HepG2 (cell line): ENCODE results near the gene ZNF217. TPM values are rescaled to one million over a fixed set of nuclear protein-coding genes. Genes with fewer than 3 reads are reported as not detected.

Experiments used
- HOXA9 ChIP-seq: sonication (generic); formaldehyde crosslinking; IDR thresholded peaks from 2 replicates; pipeline ENCODE4 v1.8.1; 2022; ENCODE audit warnings: missing genetic modification reagents, mild to moderate bottlenecking, moderate library complexity, borderline replicate concordance
- ISL2 ChIP-seq: sonication (generic); formaldehyde crosslinking; IDR thresholded peaks from 2 replicates; pipeline ENCODE4 v1.5.0; 2020; ENCODE audit warnings: missing genetic modification reagents
- KAT8 ChIP-seq: IDR thresholded peaks from 2 replicates; pipeline ENCODE4 v1.6.1; 2016; ENCODE audit warnings: missing genetic modification reagents, missing compliant biosample characterization
- NFKB2 ChIP-seq: sonication (generic); formaldehyde crosslinking; IDR thresholded peaks from 2 replicates; pipeline ENCODE4 v1.4.0; 2020; ENCODE audit warnings: missing genetic modification reagents, borderline replicate concordance
- PCBP2 ChIP-seq: fragments of 200-400 bp; formaldehyde crosslinking; optimal IDR thresholded peaks from 2 replicates; pipeline ENCODE3; 2018; ENCODE audit warnings: low read length, low read depth; ENCODE audit not compliant: poor library complexity, severe bottlenecking
- POLR2G ChIP-seq: fragments of 200-400 bp; formaldehyde crosslinking; IDR thresholded peaks from 2 replicates; pipeline ENCODE4 v1.6.1; 2018; ENCODE audit warnings: mild to moderate bottlenecking, low read depth, low read length, moderate library complexity
- RAD21 ChIP-seq: fragments of 450-650 bp; formaldehyde crosslinking; IDR thresholded peaks from 2 replicates; pipeline ENCODE4 v1.5.0; 2020; ENCODE audit warnings: mild to moderate bottlenecking
- SAP130 ChIP-seq: IDR thresholded peaks from 2 replicates; pipeline ENCODE4 v1.6.1; 2016; ENCODE audit warnings: low read depth
- TARDBP ChIP-seq: sonication (generic); formaldehyde crosslinking; IDR thresholded peaks from 2 replicates; pipeline ENCODE4 v1.8.0; 2022; ENCODE audit warnings: mild to moderate bottlenecking, missing genetic modification reagents
- YEATS2 ChIP-seq: sonication (generic); formaldehyde crosslinking; IDR thresholded peaks from 2 replicates; pipeline ENCODE4 v1.4.0; 2020; ENCODE audit warnings: missing genetic modification reagents, borderline replicate concordance
- ZNF121 ChIP-seq: sonication (generic); formaldehyde crosslinking; IDR thresholded peaks from 2 replicates; pipeline ENCODE4 v1.5.0; 2020; ENCODE audit warnings: mild to moderate bottlenecking, missing genetic modification reagents
- ZNF549 ChIP-seq: sonication (generic); formaldehyde crosslinking; IDR thresholded peaks from 2 replicates; pipeline ENCODE4 v1.5.0; 2020; ENCODE audit warnings: missing genetic modification reagents
- ZNF724P ChIP-seq: sonication (generic); formaldehyde crosslinking; IDR thresholded peaks from 2 replicates; pipeline ENCODE4 v1.8.0; 2022; ENCODE audit warnings: missing genetic modification reagents, borderline replicate concordance
- ZNF816 ChIP-seq: sonication (generic); formaldehyde crosslinking; IDR thresholded peaks from 2 replicates; pipeline ENCODE4 v1.8.0; 2022; ENCODE audit warnings: missing genetic modification reagents, mild to moderate bottlenecking, borderline replicate concordance
- polyA plus RNA-seq, 8 experiments: library from polyadenylated mRNA; depleted of rRNA in 3 of 8; stranded (reverse) in 7 of 8; unstranded in 1 of 8; fragments of >200 nt; fragmentation: Illumina TruSeq in 4 of 8; extraction: Trizol in 4 of 8; gene quantifications; 2 replicates each; pipeline versions ENCODE4 v1.2.1 to v1.2.3, GENCODE V29; 2011 to 2016; ENCODE audit warnings: low read depth in 4 of 8, missing spikeins in 1 of 8, mixed read lengths in 1 of 8; ENCODE audit not compliant: insufficient read depth in 1 of 8
- total RNA-seq, 5 experiments: library from RNA; depleted of rRNA; stranded (reverse); fragments of >200 nt; fragmentation: Illumina TruSeq; extraction: Trizol; gene quantifications; 2 replicates each; pipeline ENCODE4 v1.2.3, GENCODE V29; 2016; ENCODE audit warnings: low read depth in 1 of 5
- TF ChIP-seq, protein P1 (sequence below): IDR thresholded peaks from 2 replicates; pipeline ENCODE4 v1.6.1; 2016; ENCODE audit warnings: low read depth, missing genetic modification reagents, missing compliant biosample characterization
- TF ChIP-seq, protein P2 (sequence below): sonication (generic); formaldehyde crosslinking; IDR thresholded peaks from 2 replicates; pipeline ENCODE4 v1.8.0; 2022; ENCODE audit warnings: mild to moderate bottlenecking, missing genetic modification reagents; ENCODE audit not compliant: insufficient replicate concordance
- TF ChIP-seq, protein P3 (sequence below): sonication (generic); formaldehyde crosslinking; IDR thresholded peaks from 2 replicates; pipeline ENCODE4 v1.4.0; 2020; ENCODE audit warnings: missing genetic modification reagents
- TF ChIP-seq, protein P4 (sequence below): sonication (generic); formaldehyde crosslinking; IDR thresholded peaks from 2 replicates; pipeline ENCODE4 v1.9.0; 2021; ENCODE audit warnings: missing genetic modification reagents, mild to moderate bottlenecking, borderline replicate concordance

The ZNF217 gene
- total and polyA plus RNA-seq, 2 of the 13 experiments (the other 11 are each of a cell fraction or from before 2014, with no cell fraction given), result 22.3 to 29.8 TPM

DNA sequence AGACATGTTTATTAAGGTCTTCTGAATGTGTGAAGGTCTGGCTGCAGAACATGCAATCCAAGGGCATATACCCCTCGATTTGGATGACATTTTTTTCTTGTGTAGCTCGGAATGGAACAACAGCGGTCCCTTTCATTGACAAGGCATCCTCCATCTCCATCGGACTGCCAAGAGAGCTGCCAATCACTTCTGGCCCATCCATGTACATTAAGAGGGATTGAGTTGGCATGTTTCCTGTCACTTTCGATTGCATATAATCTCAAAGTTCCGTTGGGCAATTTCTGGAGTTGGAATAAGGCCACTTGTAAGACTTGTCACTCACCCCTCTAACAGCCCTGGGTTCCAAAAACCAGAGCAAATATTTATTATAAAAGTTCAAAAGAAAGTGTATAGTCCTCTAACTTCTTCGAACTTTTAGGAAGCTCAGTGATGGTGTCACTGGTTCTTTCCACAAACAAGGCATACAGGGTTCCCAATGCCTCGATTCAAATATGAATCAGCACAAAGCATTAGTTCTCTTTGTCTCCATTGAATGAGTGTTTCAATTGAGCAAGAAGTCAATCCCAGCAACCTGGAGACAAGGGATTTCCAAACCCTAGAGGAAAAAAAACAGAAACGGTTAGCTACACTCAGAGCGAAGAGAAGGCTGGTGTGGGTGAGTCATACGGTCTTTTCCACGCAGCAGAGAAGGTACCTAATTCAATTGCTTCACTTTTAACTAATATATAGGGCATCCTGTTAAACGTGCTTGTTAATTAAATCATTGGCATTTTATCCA, 10.9 kb downstream of the ZNF217 start (continued):
- TF ChIP-seq, protein P1, sequence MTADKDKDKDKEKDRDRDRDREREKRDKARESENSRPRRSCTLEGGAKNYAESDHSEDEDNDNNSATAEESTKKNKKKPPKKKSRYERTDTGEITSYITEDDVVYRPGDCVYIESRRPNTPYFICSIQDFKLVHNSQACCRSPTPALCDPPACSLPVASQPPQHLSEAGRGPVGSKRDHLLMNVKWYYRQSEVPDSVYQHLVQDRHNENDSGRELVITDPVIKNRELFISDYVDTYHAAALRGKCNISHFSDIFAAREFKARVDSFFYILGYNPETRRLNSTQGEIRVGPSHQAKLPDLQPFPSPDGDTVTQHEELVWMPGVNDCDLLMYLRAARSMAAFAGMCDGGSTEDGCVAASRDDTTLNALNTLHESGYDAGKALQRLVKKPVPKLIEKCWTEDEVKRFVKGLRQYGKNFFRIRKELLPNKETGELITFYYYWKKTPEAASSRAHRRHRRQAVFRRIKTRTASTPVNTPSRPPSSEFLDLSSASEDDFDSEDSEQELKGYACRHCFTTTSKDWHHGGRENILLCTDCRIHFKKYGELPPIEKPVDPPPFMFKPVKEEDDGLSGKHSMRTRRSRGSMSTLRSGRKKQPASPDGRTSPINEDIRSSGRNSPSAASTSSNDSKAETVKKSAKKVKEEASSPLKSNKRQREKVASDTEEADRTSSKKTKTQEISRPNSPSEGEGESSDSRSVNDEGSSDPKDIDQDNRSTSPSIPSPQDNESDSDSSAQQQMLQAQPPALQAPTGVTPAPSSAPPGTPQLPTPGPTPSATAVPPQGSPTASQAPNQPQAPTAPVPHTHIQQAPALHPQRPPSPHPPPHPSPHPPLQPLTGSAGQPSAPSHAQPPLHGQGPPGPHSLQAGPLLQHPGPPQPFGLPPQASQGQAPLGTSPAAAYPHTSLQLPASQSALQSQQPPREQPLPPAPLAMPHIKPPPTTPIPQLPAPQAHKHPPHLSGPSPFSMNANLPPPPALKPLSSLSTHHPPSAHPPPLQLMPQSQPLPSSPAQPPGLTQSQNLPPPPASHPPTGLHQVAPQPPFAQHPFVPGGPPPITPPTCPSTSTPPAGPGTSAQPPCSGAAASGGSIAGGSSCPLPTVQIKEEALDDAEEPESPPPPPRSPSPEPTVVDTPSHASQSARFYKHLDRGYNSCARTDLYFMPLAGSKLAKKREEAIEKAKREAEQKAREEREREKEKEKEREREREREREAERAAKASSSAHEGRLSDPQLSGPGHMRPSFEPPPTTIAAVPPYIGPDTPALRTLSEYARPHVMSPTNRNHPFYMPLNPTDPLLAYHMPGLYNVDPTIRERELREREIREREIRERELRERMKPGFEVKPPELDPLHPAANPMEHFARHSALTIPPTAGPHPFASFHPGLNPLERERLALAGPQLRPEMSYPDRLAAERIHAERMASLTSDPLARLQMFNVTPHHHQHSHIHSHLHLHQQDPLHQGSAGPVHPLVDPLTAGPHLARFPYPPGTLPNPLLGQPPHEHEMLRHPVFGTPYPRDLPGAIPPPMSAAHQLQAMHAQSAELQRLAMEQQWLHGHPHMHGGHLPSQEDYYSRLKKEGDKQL (CRISPR knock-in tag), result no peak
- TF ChIP-seq ZNF121 (CRISPR knock-in tag) (no peak), SAP130 (CRISPR knock-in tag) (peak; percentile 62), POLR2G (no peak), ZNF724P (no peak), HOXA9 (CRISPR knock-in tag) (no peak), TARDBP (CRISPR knock-in tag) (no peak), ZNF549 (CRISPR knock-in tag) (no peak), ISL2 (peak; percentile 63; the same call in 1 of the 2 replicates), PCBP2 (no peak), YEATS2 (CRISPR knock-in tag) (no peak), ZNF816 (no peak), RAD21 (CRISPR knock-in tag) (no peak), NFKB2 (CRISPR knock-in tag) (no peak), KAT8 (CRISPR knock-in tag) (no peak)
- TF ChIP-seq, protein P2, sequence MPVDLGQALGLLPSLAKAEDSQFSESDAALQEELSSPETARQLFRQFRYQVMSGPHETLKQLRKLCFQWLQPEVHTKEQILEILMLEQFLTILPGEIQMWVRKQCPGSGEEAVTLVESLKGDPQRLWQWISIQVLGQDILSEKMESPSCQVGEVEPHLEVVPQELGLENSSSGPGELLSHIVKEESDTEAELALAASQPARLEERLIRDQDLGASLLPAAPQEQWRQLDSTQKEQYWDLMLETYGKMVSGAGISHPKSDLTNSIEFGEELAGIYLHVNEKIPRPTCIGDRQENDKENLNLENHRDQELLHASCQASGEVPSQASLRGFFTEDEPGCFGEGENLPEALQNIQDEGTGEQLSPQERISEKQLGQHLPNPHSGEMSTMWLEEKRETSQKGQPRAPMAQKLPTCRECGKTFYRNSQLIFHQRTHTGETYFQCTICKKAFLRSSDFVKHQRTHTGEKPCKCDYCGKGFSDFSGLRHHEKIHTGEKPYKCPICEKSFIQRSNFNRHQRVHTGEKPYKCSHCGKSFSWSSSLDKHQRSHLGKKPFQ (CRISPR knock-in tag), result no peak
- TF ChIP-seq, protein P3, sequence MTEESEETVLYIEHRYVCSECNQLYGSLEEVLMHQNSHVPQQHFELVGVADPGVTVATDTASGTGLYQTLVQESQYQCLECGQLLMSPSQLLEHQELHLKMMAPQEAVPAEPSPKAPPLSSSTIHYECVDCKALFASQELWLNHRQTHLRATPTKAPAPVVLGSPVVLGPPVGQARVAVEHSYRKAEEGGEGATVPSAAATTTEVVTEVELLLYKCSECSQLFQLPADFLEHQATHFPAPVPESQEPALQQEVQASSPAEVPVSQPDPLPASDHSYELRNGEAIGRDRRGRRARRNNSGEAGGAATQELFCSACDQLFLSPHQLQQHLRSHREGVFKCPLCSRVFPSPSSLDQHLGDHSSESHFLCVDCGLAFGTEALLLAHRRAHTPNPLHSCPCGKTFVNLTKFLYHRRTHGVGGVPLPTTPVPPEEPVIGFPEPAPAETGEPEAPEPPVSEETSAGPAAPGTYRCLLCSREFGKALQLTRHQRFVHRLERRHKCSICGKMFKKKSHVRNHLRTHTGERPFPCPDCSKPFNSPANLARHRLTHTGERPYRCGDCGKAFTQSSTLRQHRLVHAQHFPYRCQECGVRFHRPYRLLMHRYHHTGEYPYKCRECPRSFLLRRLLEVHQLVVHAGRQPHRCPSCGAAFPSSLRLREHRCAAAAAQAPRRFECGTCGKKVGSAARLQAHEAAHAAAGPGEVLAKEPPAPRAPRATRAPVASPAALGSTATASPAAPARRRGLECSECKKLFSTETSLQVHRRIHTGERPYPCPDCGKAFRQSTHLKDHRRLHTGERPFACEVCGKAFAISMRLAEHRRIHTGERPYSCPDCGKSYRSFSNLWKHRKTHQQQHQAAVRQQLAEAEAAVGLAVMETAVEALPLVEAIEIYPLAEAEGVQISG (CRISPR knock-in tag), result no peak
- TF ChIP-seq, protein P4, sequence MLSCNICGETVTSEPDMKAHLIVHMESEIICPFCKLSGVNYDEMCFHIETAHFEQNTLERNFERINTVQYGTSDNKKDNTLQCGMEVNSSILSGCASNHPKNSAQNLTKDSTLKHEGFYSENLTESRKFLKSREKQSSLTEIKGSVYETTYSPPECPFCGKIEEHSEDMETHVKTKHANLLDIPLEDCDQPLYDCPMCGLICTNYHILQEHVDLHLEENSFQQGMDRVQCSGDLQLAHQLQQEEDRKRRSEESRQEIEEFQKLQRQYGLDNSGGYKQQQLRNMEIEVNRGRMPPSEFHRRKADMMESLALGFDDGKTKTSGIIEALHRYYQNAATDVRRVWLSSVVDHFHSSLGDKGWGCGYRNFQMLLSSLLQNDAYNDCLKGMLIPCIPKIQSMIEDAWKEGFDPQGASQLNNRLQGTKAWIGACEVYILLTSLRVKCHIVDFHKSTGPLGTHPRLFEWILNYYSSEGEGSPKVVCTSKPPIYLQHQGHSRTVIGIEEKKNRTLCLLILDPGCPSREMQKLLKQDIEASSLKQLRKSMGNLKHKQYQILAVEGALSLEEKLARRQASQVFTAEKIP (CRISPR knock-in tag), result no peak
